Ovary (tissue), 1 donor: Measurements from ENCODE around the gene CENPX.

Experiments used
- EP300 ChIP-seq: sonication (generic); formaldehyde crosslinking; IDR thresholded peaks from one replicate; pipeline ENCODE4 v1.6.1; 2017; ENCODE audit warnings: antibody characterized with exemption
- POLR2A ChIP-seq: fragments of 450-650 bp; IDR thresholded peaks from one replicate; pipeline ENCODE4 v1.6.1; 2017; ENCODE audit warnings: antibody characterized with exemption, mild to moderate bottlenecking, moderate library complexity

DNA sequence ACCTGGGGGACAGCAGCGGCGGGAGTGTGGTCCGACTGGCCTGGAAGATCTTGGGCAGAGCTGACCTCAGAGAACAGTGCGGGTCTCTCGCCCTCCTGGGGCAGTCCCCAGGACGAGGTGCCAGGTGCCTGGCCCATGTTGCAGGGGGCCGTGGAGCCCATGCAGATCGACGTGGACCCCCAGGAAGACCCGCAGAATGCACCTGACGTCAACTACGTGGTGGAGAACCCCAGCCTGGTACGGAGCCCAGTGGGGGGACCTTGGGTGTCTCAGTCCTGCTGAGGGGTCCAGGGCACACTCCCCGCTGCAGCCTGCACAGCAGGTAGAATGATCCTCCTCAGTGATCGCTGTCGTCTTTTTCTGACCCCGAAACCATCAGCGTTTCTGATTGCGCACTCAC is 30.5 kb upstream of the CENPX start:
- TF ChIP-seq POLR2A (no peak), EP300 (no peak)
